ENCODE results near the gene MLLT10.
"Not testable (repeated sequence)": the region's sequence is repeated elsewhere in the genome, so short reads cannot be mapped to it uniquely, and the experiment has no call there.

Gene MLLT10

DNA sequence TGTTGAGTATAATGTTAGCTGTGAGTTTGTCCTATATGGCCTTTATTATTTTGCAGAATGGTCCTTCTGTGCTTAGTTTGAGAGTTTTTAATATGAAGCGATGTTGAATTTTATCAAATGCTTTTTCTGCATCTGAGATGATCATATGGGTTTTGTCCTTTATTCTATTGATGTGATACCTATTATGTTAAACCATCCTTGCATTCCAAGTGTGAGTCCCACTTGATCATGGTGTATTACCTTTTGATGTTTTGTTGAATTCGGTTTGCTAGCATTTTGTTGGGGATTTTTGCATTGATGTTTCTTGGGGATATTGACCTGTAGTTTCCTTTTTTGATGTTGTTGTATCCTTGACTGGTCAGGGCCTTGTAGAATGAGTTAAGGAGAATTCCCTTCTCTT lies 166.4 kb downstream of the MLLT10 start:
- DNase-seq (ENCODE audit: low spot score): no peak

DNA sequence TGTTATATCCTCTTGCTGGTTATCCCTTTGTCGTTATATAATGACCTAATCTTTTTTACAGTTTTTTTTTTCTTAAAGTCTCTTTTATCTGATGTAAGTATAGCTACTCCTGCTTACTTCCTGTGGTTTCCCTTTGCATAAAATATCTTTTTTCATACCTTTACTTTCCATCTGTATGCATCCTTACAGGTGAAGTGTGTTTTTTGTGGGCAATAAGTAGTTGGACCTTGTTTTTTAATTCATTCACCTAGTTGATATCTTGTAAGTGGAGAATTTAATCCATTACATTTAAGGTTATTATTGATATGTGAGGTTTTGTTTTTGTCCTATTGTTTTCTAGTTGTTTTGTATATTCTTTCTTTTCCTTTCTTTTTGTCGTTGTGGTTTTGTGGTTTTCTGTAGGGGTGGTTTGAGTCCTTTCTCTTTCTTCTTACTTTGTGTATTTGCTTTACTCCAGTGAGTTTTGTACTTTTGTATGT lies 168.6 kb downstream of the MLLT10 start:
- no peak for DNase-seq (ENCODE audit: low spot score)

DNA sequence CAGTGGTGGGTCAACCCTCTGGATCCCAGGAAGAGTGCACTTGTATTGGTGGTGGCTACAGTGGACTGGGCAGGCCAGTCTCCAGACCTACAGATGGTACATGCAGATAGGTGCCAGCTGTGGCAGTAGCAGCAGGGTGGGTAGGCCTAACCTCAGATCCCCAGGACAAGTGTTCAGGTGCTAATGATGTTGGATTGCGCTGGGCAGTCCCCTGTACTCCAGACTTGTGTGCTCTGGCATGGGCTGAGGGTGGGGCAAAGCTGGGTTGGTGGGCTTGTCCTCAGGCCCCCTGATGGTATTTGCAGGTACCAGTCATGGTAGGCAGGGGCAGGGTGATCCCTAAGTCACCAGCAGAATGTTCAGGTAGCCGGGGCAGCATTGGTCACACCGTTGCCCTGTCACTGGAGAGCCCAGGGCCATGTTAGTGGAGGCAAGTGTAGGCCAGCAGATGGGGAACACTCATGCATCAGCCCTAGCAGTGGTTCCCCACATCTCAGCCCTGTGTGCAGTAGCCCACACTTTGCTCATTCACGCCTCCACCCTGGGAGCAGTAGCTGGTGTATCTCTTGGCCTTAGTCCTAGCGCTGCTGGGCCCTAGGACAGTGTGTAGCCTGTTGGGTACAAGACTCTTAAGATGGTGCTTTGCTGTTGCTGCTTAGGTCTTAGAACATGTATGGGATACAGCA lies 171.3 kb downstream of the MLLT10 start:
- no peak for DNase-seq (ENCODE audit: low spot score)

DNA sequence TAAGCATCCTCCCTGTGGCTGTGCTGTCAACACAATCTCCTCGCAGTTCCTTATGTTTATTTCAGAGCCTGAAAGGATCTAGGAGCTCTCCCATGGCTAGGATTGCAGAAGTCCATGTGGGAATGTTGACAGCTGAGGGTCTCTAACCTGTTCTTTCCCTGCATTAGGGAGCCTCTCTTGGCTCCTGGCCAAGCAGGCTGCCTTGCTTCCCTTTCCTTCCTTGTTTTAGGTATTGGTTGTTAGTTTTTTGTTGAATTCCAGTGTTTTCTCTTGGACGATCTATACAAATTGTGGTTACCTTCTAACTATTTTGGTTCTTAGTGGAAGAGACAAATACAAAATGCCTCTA lies 171.8 kb downstream of the MLLT10 start:
- no peak for DNase-seq (ENCODE audit: low spot score)

DNA sequence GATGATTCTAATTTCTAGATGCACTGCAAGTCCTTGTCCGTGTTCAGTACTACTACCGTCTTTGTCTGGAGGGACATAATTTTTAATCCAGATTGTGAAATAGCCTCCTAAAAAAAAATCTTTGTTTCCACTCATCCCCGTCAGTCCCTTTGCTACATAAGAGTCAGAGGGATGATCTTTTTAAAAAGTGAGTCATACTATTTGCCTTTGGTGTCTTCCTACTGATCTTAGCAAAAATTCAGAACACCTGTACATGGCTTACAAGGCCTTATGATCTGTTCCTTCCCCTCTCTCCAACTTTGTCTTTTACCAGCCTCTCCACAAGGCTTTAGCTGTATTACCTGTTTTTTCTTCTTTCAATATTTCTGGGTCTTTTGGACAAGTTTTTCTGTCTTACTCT lies 173.5 kb downstream of the MLLT10 start:
- no peak for DNase-seq (ENCODE audit: low spot score)

DNA sequence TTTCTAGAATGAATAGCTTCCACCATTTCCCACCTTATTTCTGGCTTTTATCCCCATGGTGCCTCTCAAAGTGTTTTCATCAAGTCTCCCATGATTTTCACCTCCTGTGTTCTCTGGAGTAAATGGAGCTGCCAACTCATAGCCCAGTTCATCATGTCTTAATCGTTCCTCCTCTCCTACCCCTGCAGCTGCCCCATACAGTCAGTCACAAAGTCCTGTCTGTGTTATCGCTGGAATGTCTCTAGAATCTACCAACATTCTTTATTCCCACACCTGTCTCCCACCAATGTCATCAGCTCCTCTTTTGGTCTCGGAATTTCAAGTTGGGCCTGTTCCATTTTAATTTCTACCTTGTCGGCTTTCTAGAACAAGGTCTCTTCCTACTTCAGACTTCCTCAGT lies 178.9 kb downstream of the MLLT10 start:
- DNase-seq (ENCODE audit: low spot score): no peak

DNA sequence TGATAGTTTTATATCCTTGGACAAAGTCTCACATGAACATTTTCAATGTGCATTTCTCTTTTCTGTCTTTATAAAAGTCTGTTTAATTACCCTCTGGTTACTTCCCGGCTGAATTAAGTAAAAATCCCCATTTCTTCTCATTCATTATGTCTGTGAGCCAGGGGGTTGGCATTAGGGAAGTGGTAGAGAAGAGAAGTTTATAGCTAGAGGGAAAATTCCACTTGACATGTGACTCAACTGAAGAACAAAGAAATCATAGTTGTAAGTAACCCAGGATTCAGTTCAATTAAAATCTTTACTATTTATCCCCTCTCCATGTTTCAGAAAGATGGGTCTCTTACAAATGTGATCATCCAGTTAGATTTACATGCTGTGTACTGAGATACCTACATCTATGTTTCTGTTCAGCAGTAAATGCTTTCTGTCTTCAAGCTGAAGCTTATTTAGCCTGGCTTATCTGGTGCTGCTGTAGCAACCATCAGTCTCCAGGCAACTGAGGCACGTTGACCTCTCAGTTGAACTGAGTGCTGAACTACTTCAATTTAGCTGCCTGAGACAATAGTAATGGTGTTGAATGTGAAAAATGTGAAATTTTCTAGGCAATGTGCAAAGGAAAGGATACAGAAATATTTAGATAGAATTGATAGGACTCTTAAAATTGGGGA lies 181.6 kb downstream of the MLLT10 start:
- no peak for DNase-seq (ENCODE audit: low spot score)

DNA sequence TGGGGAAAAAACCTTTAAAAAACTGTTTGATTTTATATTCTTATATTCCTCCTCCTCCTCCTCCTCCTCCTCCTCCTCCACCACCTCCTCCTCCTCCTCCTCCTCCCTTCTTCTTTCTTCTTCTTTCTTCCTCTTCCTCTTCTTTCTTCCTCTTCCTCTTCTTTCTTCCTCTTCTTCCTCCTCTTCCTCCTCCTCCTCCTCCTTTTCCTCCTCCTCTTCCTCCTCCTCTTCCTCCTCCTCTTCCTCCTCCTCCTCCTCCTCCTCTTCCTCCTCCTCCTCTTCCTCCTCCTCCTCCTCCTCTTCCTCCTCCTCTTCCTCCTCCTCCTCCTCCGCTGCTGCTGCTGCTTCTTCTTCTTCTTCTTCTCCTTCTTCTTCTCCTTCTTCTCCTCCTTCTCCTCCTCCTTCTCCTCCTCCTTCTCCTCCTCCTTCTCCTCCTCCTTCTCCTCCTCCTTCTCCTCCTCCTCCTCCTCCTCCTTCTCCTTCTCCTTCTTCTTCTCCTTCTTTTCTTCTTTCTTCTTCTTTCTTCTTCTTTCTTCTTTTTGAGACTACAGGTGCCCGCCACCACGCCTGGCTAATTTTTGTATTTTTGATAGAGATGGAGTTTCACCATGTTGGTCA lies 183.5 kb downstream of the MLLT10 start:
- DNase-seq (ENCODE audit: low spot score): not testable (repeated sequence)

DNA sequence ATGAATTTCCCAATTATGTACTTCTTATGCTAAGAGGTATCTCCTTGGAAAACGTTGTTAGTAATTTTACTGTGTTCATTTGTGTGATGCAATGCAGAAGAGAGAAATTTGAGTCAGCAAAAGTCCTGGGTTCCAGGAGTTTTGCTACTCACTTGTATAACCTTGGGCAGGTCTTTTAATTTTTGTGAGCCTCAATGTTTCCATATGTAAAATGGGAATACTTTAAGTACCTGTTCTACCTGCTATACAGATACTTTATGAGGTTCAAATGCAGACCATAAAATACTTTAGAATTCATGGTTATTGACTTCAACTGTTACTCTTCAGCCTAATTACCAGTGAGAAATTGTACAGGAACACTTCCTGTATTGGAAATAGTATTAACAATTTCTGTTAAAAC lies 185.5 kb downstream of the MLLT10 start:
- no peak for DNase-seq (ENCODE audit: low spot score)

DNA sequence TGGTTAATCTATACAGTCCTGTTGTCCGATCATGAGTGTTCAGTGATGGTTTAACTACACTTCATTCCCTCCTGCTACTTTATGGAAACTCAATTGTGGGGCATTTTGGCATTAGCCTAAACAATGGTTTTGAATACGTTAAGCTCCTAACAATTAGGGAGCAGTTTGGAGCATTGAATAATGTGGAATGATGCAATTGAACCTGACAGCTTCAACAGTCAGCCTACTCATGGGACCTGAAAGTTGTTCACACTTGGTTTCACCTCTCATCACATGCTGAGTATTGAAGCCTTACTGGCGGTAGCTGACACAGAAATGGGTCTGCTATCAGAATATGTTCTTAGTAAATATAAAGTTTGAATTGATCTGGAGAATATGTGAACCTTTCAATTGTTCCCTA lies 186.1 kb downstream of the MLLT10 start:
- no peak for DNase-seq (ENCODE audit: low spot score)

DNA sequence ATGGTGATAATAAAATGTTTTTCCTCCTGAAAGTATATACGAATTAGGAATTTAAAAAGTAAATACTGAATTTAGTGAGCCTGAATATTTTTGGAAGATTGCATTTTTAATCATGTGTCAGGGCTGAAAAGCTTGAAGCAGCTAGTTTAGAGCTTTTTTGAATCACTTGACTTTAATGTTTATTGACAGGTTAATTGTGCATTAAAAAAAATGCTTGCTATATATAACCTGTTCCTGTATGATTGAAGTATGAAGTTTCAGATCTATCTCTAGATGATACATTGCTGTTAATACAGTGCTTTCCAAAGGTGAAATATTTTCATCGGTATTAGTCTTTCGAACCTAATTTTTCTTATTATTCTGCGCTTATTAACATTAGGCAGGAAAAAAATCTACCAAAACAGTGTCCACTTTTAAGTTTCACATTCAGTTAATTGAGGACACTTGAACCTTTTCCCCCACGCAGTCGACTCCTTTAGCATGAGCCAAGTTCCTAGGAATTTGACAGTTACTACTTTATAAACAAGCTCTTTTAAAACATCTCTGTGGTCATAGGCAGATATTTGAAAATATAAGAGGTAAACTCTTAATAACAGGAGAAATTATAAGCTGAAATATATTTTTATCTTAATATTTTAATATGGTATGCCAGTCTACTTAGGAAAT lies 187.1 kb downstream of the MLLT10 start:
- DNase-seq (ENCODE audit: low spot score): no peak

DNA sequence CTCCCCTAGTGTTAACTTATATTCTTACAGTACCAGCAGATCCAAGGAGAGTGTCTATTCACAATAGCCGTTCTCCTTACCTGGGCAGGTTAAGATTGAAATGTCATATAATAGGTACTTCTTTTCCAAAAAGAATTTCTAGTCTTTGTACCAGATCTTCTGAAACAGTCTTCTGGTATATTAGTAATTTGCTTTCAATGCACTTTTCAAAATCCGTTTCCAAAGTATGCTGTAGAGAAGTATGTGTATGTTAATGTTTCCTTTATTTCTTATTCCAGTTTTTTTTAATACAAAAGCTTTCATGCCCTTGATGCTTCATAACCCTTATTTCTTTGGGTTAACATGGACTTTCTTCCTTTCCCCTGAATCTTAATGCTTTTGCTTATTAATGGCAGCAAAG lies 188.2 kb downstream of the MLLT10 start:
- no peak for DNase-seq (ENCODE audit: low spot score)

DNA sequence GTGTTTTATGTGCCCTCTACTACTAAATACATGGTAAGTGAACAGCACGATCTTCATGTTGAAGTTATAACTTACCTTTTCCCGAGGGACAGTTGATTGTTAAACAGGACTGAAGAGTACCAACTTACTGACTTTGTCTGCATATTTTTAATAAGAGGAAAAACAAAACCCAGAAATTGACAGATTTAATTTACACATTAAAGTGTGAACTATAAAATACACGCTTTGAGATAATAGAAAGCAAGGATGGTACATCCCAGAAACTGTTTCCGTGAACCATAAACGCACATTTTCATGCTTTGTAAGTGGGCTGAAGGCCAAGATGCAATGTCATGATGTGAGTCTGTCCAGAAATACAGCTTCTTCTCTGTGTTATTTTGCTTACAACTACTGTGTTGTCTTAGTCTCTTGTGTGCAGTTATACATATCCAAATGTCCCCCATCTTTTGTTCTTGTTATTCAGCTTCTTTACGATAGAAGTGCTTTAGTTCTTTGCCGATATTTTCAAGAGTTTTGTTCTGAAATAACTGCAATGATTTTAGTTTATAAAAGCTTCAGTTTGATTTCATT lies 190.1 kb downstream of the MLLT10 start:
- no peak for DNase-seq (ENCODE audit: low spot score)

DNA sequence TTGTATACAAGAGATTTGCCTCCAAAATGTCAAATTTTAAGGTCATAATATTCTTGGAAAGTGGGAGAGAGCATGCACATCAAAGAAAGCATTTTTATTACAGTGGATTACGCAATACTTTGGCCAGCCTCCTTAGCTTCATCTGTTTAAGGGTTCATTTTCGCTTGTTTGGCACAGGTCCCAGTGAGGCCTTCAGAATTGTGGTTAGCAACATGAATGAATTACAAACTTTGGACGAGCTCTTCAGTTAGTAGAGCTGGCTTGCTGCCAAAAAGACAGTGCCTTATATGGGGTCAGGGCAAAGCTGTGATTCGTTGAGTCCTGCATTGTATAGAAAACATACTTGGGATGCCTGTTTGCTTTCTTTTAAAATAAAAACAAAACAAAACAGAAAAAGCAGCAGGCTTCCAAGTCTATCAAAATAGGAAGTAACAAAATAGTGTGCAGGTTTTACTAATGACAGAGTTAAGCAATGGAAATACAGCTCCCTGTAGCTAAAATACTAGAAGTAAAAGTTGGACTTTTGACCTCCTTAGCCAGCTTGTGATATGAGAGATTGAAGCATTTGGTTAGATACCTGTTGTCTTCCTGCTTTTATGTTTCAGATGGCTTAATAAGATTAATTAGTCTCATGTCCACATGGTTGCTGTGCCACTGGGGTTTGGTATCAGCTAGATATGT lies 190.8 kb downstream of the MLLT10 start:
- DNase-seq (ENCODE audit: low spot score): peak; percentile 72

DNA sequence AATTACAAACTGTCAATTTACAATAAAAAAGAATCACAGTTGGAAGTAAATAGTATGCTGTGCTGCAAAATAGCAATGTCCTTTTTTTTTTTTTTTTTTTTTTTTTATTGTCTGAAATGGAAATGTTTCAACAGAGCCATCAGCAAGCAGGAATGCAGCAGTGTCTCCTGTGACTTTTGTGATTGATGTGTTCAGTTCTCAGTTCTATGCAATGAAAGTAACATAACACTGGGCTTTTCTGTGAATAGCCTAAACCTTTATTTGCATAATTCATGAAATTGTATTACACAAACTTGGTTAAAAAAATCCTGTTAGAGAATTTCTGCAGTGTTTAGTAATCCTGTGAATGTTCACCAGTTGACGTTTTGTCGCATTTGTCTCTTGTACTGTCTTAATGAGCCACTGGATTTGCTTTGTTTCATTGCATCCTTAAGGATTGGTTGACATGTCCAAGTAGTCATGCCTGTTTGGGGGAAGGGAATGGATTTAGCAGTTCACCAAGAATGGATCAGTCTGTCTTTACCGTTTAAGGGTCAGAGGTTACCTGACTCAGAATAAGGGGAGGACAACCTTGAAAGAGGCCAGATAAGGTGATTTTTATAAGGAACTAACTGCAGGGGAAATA lies 192.7 kb downstream of the MLLT10 start:
- DNase-seq (ENCODE audit: low spot score): no peak

DNA sequence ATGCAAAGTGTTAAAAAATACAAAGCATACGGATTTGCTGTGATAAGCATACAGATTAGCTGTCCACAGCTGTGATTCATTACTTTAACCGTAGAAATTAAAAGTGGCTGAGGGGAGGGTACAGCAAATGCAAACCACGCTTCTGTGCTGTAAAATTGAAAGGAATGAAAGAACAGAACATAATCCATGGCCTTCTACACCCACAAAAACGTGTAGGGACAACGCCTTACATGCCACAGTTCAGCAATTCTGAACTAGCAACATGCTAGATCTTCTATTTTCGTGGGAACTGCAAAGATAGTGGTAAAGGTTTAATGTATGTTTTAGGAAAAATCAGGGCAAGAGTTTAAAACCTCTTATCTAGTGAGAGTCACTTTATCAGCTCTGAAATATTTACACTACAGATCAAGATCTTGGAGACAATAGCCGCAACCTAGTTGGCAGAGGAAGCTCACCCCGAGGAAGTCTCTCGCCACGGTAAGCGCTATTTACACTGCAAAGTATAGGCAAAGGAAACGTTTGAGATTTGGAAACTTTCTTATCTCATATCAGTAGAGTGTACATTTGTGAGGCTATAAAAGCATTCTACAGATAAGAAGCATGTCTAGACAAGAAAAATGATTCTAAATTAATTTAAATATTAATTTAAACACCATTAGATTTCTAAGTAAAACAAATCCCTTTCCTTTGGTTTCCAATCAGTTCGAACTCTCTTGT lies 193.6 kb downstream of the MLLT10 start:
- no peak for DNase-seq (ENCODE audit: low spot score)

DNA sequence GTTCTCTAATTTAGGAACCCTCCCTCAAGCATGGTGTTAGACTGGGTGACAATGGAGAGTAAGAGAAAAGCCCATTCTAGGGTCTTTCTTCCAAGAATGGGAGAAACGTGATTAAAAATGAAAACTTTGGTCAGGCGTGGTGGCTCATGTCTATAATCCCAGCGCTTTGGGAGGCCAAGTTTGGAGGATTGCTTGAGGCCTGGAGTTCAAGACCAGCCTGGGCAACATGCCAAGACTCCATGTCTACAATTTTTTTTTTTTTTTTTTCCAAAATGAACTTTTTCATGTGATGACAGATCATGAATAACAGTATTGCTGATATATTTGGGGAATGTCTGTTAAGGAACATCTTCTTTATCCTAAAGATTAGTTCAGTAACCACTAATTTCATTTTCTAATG lies 194.6 kb downstream of the MLLT10 start:
- DNase-seq (ENCODE audit: low spot score): no peak

DNA sequence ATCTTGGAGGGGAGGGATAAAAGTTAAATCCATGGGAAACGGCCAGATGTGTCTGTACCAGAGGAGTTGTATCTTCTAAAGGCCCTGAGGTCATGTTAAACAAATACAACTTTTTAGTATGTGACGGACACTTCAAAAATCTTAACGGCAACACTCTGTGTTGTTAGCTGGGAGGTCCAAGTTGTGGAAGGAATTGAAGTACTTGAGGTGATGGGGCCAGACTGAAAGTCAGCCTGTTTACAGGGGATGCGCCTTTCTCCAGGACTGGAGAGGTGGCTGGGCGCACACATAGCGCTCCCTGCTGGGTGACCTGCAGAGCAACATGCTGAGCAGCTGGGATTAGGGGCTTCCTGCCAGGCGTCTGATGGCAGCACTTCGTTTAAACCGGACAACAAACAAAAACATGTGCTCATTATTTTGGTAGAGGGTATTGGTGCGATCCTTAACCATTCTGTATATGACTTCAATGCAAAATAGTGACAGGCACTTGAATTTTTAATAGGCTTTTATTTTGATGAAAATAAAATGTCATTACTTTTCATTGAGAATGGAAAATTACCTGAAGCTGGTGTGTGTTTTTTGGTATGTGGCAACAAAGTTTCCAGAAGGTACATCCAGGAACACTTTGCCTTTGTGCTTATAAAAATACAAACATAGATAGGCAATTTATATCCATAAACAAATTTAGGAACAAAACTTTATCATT lies 198.2 kb downstream of the MLLT10 start:
- peak; percentile 66 for DNase-seq (ENCODE audit: low spot score)

DNA sequence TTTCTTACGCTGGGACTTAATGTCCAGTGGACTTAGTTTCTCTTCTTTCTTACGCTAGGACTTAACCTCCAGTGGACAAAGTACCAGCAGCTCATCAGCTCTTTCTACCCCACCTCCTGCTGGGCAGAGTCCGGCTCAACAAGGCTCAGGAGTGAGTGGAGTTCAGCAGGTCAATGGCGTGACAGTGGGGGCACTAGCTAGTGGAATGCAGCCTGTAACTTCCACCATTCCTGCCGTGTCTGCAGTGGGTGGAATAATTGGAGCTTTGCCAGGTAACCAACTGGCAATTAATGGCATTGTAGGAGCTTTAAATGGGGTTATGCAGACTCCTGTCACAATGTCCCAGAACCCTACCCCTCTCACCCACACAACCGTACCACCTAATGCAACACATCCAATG lies 199.7 kb downstream of the MLLT10 start:
- DNase-seq (ENCODE audit: low spot score): no peak

DNA sequence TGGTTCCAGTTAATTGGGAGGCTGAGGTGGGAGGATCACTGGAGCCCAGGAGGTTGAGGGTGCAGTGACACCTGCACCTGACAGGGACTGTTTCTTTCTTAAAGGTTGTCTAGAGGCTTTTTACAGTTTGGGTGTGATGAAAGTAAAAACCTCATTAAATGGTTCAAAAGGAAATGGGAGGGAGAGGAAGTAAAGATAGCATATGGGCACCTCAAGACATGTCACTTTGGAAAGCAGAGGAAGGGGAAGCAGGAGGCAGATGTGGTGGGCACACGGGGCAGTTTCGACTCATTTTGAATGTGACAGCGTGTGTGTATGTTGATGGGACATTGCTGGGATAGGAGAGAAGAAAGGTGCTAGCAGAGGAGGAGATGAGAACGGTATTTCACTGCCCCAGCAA lies 203.1 kb downstream of the MLLT10 start:
- DNase-seq (ENCODE audit: low spot score): no peak
